ENCODE data around the gene TTLL8. TPM values are rescaled to one million over a fixed set of nuclear protein-coding genes. Genes with fewer than 3 reads are reported as not detected.

The TTLL8 gene
- total RNA-seq, 3 donors from 2014 or later, result not detected

- intact Hi-C loops (cut with DNase I; ENCODE audit: low total_unique reads), result loop anchor here (10.0 kb wide), 1 partner anchor 285 kb away; no protein-coding TSS in a partner anchor
- TF ChIP-seq POLR2AphosphoS5 (IDR thresholded peaks at IDR 0.05) (no peak), CTCF (IDR thresholded peaks at IDR 0.05) (no peak)
- Histone ChIP-seq H3K36me3 (no peaks in the 10 kb centered on the region), H3K4me1 (no peaks in the 10 kb centered on the region), H3K9me3 (peaks cover 7 to 15% of the 10 kb centered on the region in 2 donors), H3K27ac (no peak overlapping the region), H3K27me3 (peaks cover 0 to 31% of the 10 kb centered on the region in 2 donors), H3K4me3 (no peak overlapping the region)
- DNase-seq (ENCODE audit: low spot score in 2 of 2), result no peak
Measured at GRCh38 chr22:50049299-50050195, 8.6 kb downstream of the TTLL8 start.

GRCh38 chr22:50048836-50049235 is 9.3 kb downstream of the TTLL8 start:
- DNase-seq (ENCODE audit: low spot score in 2 of 2), result no peak
- H3K27me3 ChIP-seq, result peaks cover 0 to 32% of the 10 kb centered on the region in 2 donors
- intact Hi-C loops (cut with DNase I; ENCODE audit: low total_unique reads), result no loop called here
- peaks cover 2 to 8% of the 10 kb centered on the region in 2 donors for H3K9me3 ChIP-seq
- no peak overlapping the region for H3K27ac ChIP-seq
- TF ChIP-seq CTCF (IDR thresholded peaks at IDR 0.05) (no peak), POLR2AphosphoS5 (IDR thresholded peaks at IDR 0.05) (no peak), POLR2A (IDR thresholded peaks at IDR 0.05) (no peak)
- no peaks in the 10 kb centered on the region for H3K4me1 ChIP-seq
- no peak overlapping the region for H3K4me3 ChIP-seq
- H3K36me3 ChIP-seq, result no peaks in the 10 kb centered on the region

GRCh38 chr22:50048061-50048765 is 9.9 kb downstream of the TTLL8 start:
- Histone ChIP-seq H3K27ac (no peak overlapping the region), H3K9me3 (peaks cover 0 to 2% of the 10 kb centered on the region in 2 donors), H3K36me3 (no peaks in the 10 kb centered on the region), H3K4me1 (no peaks in the 10 kb centered on the region), H3K4me3 (no peak overlapping the region), H3K27me3 (peaks cover 0 to 32% of the 10 kb centered on the region in 2 donors)
- intact Hi-C loops (cut with DNase I; ENCODE audit: low total_unique reads), result no loop called here
- DNase-seq (ENCODE audit: low spot score in 2 of 2), result no peak
- TF ChIP-seq POLR2AphosphoS5 (IDR thresholded peaks at IDR 0.05) (no peak), CTCF (IDR thresholded peaks at IDR 0.05) (no peak), POLR2A (IDR thresholded peaks at IDR 0.05) (no peak)

- no peaks in the 10 kb centered on the region for H3K9me3 ChIP-seq
- intact Hi-C loops (cut with DNase I; ENCODE audit: low total_unique reads), result no loop called here
- no peak overlapping the region for H3K4me3 ChIP-seq
- peaks cover 0 to 32% of the 10 kb centered on the region in 2 donors for H3K27me3 ChIP-seq
- H3K27ac ChIP-seq, result no peak overlapping the region
- no peaks in the 10 kb centered on the region for H3K4me1 ChIP-seq
- no peak for DNase-seq (ENCODE audit: low spot score in 2 of 2)
- TF ChIP-seq POLR2A (IDR thresholded peaks at IDR 0.05) (no peak), CTCF (IDR thresholded peaks at IDR 0.05) (no peak), POLR2AphosphoS5 (IDR thresholded peaks at IDR 0.05) (no peak)
- H3K36me3 ChIP-seq, result no peaks in the 10 kb centered on the region
Measured at GRCh38 chr22:50047346-50047745, 10.8 kb downstream of the TTLL8 start.
